ENCODE measurements around the gene SH3D21.

SH3D21 gene

GRCh38 chr1:36306902-36307456 is 811 bp downstream of the SH3D21 start:
- peak overlapping the region; percentile 86 for H3K4me3 ChIP-seq (ENCODE audit: low read length)
- DNase-seq (ENCODE audit: low read depth), result peak; percentile 71
- no peak for TF ChIP-seq CTCF (conservative IDR thresholded peaks at IDR 0.05; ENCODE audit: low read depth, low read length)

GRCh38 chr1:36307601-36308330 is 1.6 kb downstream of the SH3D21 start:
- H3K4me3 ChIP-seq (ENCODE audit: low read length), result peak overlapping the region; percentile 86
- DNase-seq (ENCODE audit: low read depth), result no peak
- no peak for TF ChIP-seq CTCF (conservative IDR thresholded peaks at IDR 0.05; ENCODE audit: low read depth, low read length)

- H3K4me3 ChIP-seq (ENCODE audit: low read length), result no peak overlapping the region
- DNase-seq (ENCODE audit: low read depth), result no peak
- TF ChIP-seq CTCF (conservative IDR thresholded peaks at IDR 0.05; ENCODE audit: low read depth, low read length), result no peak
These were observed 3.2 kb downstream of the SH3D21 start for GRCh38 chr1:36309397-36309796.

GRCh38 chr1:36320291-36320761 is 14.2 kb downstream of the SH3D21 start:
- no peak overlapping the region for H3K4me3 ChIP-seq (ENCODE audit: low read length)
- DNase-seq (ENCODE audit: low read depth), result no peak
- no peak for TF ChIP-seq CTCF (conservative IDR thresholded peaks at IDR 0.05; ENCODE audit: low read depth, low read length)

- no peak overlapping the region for H3K4me3 ChIP-seq (ENCODE audit: low read length)
- no peak for TF ChIP-seq CTCF (conservative IDR thresholded peaks at IDR 0.05; ENCODE audit: low read depth, low read length)
- no peak for DNase-seq (ENCODE audit: low read depth)
These were observed 14.6 kb downstream of the SH3D21 start for GRCh38 chr1:36320767-36321118.

GRCh38 chr1:36321119-36321951 is 15.2 kb downstream of the SH3D21 start:
- DNase-seq (ENCODE audit: low read depth), result no peak
- H3K4me3 ChIP-seq (ENCODE audit: low read length), result no peak overlapping the region
- no peak for TF ChIP-seq CTCF (conservative IDR thresholded peaks at IDR 0.05; ENCODE audit: low read depth, low read length)

All from retinal pigment epithelial cell (primary cell).